Neural cell (in vitro differentiated cells): Measurements from ENCODE around the gene RAD51B. TPM values are rescaled to one million over a fixed set of nuclear protein-coding genes. Genes with fewer than 3 reads are reported as not detected.

Experiments
- H2AFZ ChIP-seq: fragments of 200-600, 300-800 bp; sonication (generic), shearing (Covaris generic); 2 replicates; pipeline ENCODE4 v1.6.0; 2014; ENCODE audit warnings: low read depth, mild to moderate bottlenecking, antibody characterized with exemption, low read length, moderate library complexity
- H3F3A ChIP-seq: fragments of 200-600 bp; shearing (Covaris generic); 2 replicates; pipeline ENCODE4 v1.6.1; 2016; ENCODE audit warnings: mild to moderate bottlenecking, moderate library complexity, mixed read lengths, antibody characterized with exemption, low read length; ENCODE audit not compliant: insufficient read depth, poor library complexity, severe bottlenecking
- H3K27ac ChIP-seq: fragments of 200-600, 300-800 bp; sonication (generic), shearing (Covaris generic); 2 replicates; pipeline ENCODE4 v1.5.1; 2014; ENCODE audit warnings: mild to moderate bottlenecking, low read length, moderate library complexity
- H3K27me3 ChIP-seq: fragments of 300-800, 200-600 bp; sonication (generic), shearing (Covaris generic); 2 replicates; pipeline ENCODE4 v1.6.0; 2014; ENCODE audit warnings: mild to moderate bottlenecking, low read depth, low read length, moderate library complexity; ENCODE audit not compliant: insufficient read depth
- H3K36me3 ChIP-seq: fragments of 300-800, 200-600 bp; sonication (generic), shearing (Covaris generic); 2 replicates; pipeline ENCODE4 v1.5.1; 2014; ENCODE audit warnings: mild to moderate bottlenecking, antibody characterized with exemption, low read length, moderate library complexity; ENCODE audit not compliant: insufficient read depth
- H3K4me2 ChIP-seq: fragments of 300-800, 200-600 bp; sonication (generic), shearing (Covaris generic); 2 replicates; pipeline ENCODE4 v1.6.0; 2014; ENCODE audit warnings: mild to moderate bottlenecking, low read length
- H3K4me3 ChIP-seq: fragments of 300-800, 200-600 bp; sonication (generic), shearing (Covaris generic); 2 replicates; pipeline ENCODE4 v1.5.1; 2014; ENCODE audit warnings: mild to moderate bottlenecking, low read length, moderate library complexity
- H3K79me2 ChIP-seq: fragments of 200-600 bp; shearing (Covaris generic); replicated peaks from 2 replicates; pipeline ENCODE4 v1.6.0; 2014; ENCODE audit warnings: mild to moderate bottlenecking, low read length, moderate library complexity; ENCODE audit not compliant: insufficient read depth
- H3K9ac ChIP-seq: fragments of 300-800, 200-600 bp; sonication (generic), shearing (Covaris generic); 2 replicates; pipeline ENCODE4 v1.6.1; 2016; ENCODE audit warnings: mild to moderate bottlenecking, low read length, mixed read lengths
- H3K9me2 ChIP-seq: fragments of 200-600 bp; shearing (Covaris generic); 2 replicates; pipeline ENCODE4 v1.6.1; 2016; ENCODE audit warnings: mild to moderate bottlenecking, low read length, mixed read lengths; ENCODE audit not compliant: insufficient read depth
- H3K9me3 ChIP-seq: fragments of 200-600, 300-800 bp; sonication (generic), shearing (Covaris generic); 2 replicates; pipeline ENCODE4 v1.6.1; 2016; ENCODE audit warnings: mild to moderate bottlenecking, mixed run types, low read length, moderate library complexity, mixed read lengths
- H4K20me1 ChIP-seq: fragments of 200-600 bp; shearing (Covaris generic); 2 replicates; pipeline ENCODE4 v1.6.1; 2016; ENCODE audit warnings: mild to moderate bottlenecking, mixed run types; ENCODE audit not compliant: insufficient read depth
- CTCF ChIP-seq: fragments of 450-650 bp; IDR thresholded peaks from 2 replicates; pipeline ENCODE4 v1.5.1; 2014; ENCODE audit warnings: antibody characterized with exemption, mild to moderate bottlenecking, moderate library complexity; ENCODE audit not compliant: poor library complexity, severe bottlenecking
- EP300 ChIP-seq: fragments of 450-650 bp; conservative IDR thresholded peaks from 2 replicates; pipeline ENCODE4 v1.6.1; 2014; ENCODE audit warnings: antibody characterized with exemption, mild to moderate bottlenecking, moderate library complexity; ENCODE audit not compliant: poor library complexity, severe bottlenecking
- EZH2 ChIP-seq: fragments of 200-600, 300-800 bp; shearing (Covaris generic), sonication (generic); IDR thresholded peaks from 2 replicates; pipeline ENCODE4 v1.6.1; 2014; ENCODE audit warnings: antibody characterized with exemption, low read length, borderline replicate concordance, mild to moderate bottlenecking; ENCODE audit not compliant: insufficient read depth, poor library complexity, severe bottlenecking
- MXI1 ChIP-seq: fragments of 450-650 bp; conservative IDR thresholded peaks from 2 replicates; pipeline ENCODE4 v1.6.1; 2014; ENCODE audit warnings: antibody characterized with exemption, mild to moderate bottlenecking; ENCODE audit not compliant: poor library complexity, severe bottlenecking
- POLR2AphosphoS5 ChIP-seq: IDR thresholded peaks from 2 replicates; pipeline ENCODE4 v1.6.1; 2012
- RAD21 ChIP-seq: fragments of 450-650 bp; conservative IDR thresholded peaks from 2 replicates; pipeline ENCODE4 v1.6.1; 2014; ENCODE audit warnings: antibody characterized with exemption, mild to moderate bottlenecking, moderate library complexity
- SMC3 ChIP-seq: fragments of 450-650 bp; conservative IDR thresholded peaks from 2 replicates; pipeline ENCODE4 v1.6.1; 2014; ENCODE audit warnings: antibody characterized with exemption, mild to moderate bottlenecking, moderate library complexity; ENCODE audit not compliant: poor library complexity
- TAF1 ChIP-seq: IDR thresholded peaks from 2 replicates; pipeline ENCODE4 v1.6.1; 2012; ENCODE audit warnings: low read depth
- polyA plus RNA-seq: library from polyadenylated mRNA; depleted of rRNA; stranded (reverse); fragments of >200 nt; gene quantifications from 2 replicates; pipeline ENCODE4 v1.2.3, GENCODE V29; 2014
- TF ChIP-seq, protein P1 (sequence below): IDR thresholded peaks from 2 replicates; pipeline ENCODE4 v1.6.1; 2012; ENCODE audit warnings: borderline replicate concordance

Gene RAD51B
- polyA plus RNA-seq, 1 donor from 2014 or later = 3.1 TPM

- Histone ChIP-seq H3K9me3 (no peaks in the 10 kb centered on the region), H3F3A (no peaks in the 10 kb centered on the region), H3K9me2 (no peaks in the 10 kb centered on the region), H3K79me2 (no peaks in the 10 kb centered on the region), H3K27me3 (no peaks in the 10 kb centered on the region), H3K36me3 (no peaks in the 10 kb centered on the region), H4K20me1 (no peaks in the 10 kb centered on the region), H3K4me3 (no peak overlapping the region), H3K9ac (no peak overlapping the region), H3K4me2 (no peak overlapping the region), H3K27ac (no peak overlapping the region), H2AFZ (no peak overlapping the region)
- TF ChIP-seq SMC3 = no peak
- no peak for TF ChIP-seq EP300
- TF ChIP-seq, protein P1, sequence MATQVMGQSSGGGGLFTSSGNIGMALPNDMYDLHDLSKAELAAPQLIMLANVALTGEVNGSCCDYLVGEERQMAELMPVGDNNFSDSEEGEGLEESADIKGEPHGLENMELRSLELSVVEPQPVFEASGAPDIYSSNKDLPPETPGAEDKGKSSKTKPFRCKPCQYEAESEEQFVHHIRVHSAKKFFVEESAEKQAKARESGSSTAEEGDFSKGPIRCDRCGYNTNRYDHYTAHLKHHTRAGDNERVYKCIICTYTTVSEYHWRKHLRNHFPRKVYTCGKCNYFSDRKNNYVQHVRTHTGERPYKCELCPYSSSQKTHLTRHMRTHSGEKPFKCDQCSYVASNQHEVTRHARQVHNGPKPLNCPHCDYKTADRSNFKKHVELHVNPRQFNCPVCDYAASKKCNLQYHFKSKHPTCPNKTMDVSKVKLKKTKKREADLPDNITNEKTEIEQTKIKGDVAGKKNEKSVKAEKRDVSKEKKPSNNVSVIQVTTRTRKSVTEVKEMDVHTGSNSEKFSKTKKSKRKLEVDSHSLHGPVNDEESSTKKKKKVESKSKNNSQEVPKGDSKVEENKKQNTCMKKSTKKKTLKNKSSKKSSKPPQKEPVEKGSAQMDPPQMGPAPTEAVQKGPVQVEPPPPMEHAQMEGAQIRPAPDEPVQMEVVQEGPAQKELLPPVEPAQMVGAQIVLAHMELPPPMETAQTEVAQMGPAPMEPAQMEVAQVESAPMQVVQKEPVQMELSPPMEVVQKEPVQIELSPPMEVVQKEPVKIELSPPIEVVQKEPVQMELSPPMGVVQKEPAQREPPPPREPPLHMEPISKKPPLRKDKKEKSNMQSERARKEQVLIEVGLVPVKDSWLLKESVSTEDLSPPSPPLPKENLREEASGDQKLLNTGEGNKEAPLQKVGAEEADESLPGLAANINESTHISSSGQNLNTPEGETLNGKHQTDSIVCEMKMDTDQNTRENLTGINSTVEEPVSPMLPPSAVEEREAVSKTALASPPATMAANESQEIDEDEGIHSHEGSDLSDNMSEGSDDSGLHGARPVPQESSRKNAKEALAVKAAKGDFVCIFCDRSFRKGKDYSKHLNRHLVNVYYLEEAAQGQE = no peak
- TF ChIP-seq MXI1 = no peak
- no peak for TF ChIP-seq EZH2
- no peak for TF ChIP-seq CTCF
- no peak for TF ChIP-seq TAF1
- TF ChIP-seq POLR2AphosphoS5 = no peak
- TF ChIP-seq RAD21 = no peak
These were observed 885.4 kb downstream of the RAD51B start for GRCh38 chr14:68704736-68705720.

- H3K27ac ChIP-seq = no peak overlapping the region
- H3K36me3 ChIP-seq = no peaks in the 10 kb centered on the region
- no peaks in the 10 kb centered on the region for H3K79me2 ChIP-seq
- no peak overlapping the region for H3K9ac ChIP-seq
- H3K27me3 ChIP-seq = no peaks in the 10 kb centered on the region
- no peak overlapping the region for H3K4me2 ChIP-seq
- no peak overlapping the region for H2AFZ ChIP-seq
- TF ChIP-seq TAF1 (no peak), EZH2 (no peak), RAD21 (no peak), MXI1 (no peak), EP300 (no peak), POLR2AphosphoS5 (no peak), SMC3 (no peak), CTCF (no peak)
- TF ChIP-seq, protein P1 = no peak
- no peaks in the 10 kb centered on the region for H3F3A ChIP-seq
- H3K9me3 ChIP-seq = no peaks in the 10 kb centered on the region
- no peaks in the 10 kb centered on the region for H3K9me2 ChIP-seq
- no peaks in the 10 kb centered on the region for H4K20me1 ChIP-seq
- H3K4me3 ChIP-seq = no peak overlapping the region
These were observed 886.2 kb downstream of the RAD51B start for GRCh38 chr14:68705741-68706283.
